IMR-90 (cell line): ENCODE data around the gene GRAMD2A. TPM values are rescaled to one million over a fixed set of nuclear protein-coding genes. Genes with fewer than 3 reads are reported as not detected.

Experiments
- ATAC-seq: fragments of 200-7000 bp; cut with Tn5 transposase; 2 replicates; pipeline ENCODE4 v1.9.1; 2020; ENCODE audit warnings: low read depth, mild to moderate bottlenecking, moderate library complexity
- BruUV-seq: library from RNA; stranded (reverse); fragments of 400-500 nt; replicated peaks from 2 replicates; lab custom pipeline; 2021; lab: Mats Ljungman, UMichigan
- CTCF ChIA-PET: fragments of 300-600 bp; formaldehyde crosslinking; extraction: SDS; loops from one replicate; lab custom pipeline; 2021; ENCODE audit warnings: antibody characterized with exemption; lab: Yijun Ruan, JAX
- POLR2A ChIA-PET: fragments of 300-600 bp; sonication (Branson Sonifier 250); formaldehyde crosslinking; loops from one replicate; lab custom pipeline; 2022; ENCODE audit warnings: antibody characterized with exemption; ENCODE audit not compliant: unreplicated experiment; lab: Charles Lee
- DNase-seq: peaks from one replicate; pipeline ENCODE4 v3.0.0; 2013
- H2AFZ ChIP-seq: replicated peaks from 2 replicates; pipeline ENCODE3; 2013; ENCODE audit warnings: low read length, mild to moderate bottlenecking; ENCODE audit not compliant: poor library complexity
- H2AK5ac ChIP-seq: 2 replicates; pipeline ENCODE4 v1.6.1; 2013; ENCODE audit warnings: low read depth, low read length, inconsistent platforms
- H2AK9ac ChIP-seq: replicated peaks from 2 replicates; pipeline ENCODE3; 2013; ENCODE audit warnings: mild to moderate bottlenecking, low read depth, low read length, moderate library complexity; ENCODE audit not compliant: poor library complexity
- H2BK120ac ChIP-seq: 2 replicates; pipeline ENCODE4 v1.6.1; 2013; ENCODE audit warnings: low read depth, low read length, inconsistent platforms
- H2BK15ac ChIP-seq: 3 replicates; pipeline ENCODE4 v1.6.1; 2013; ENCODE audit warnings: low read depth, low read length, inconsistent platforms
- H2BK20ac ChIP-seq: 2 replicates; pipeline ENCODE4 v1.6.1; 2013; ENCODE audit warnings: low read depth, mild to moderate bottlenecking, inconsistent platforms, low read length, moderate library complexity
- H2BK5ac ChIP-seq: 2 replicates; pipeline ENCODE4 v1.6.1; 2013; ENCODE audit warnings: mild to moderate bottlenecking, low read depth, low read length, inconsistent platforms; ENCODE audit not compliant: poor library complexity, severe bottlenecking
- H3K14ac ChIP-seq: replicated peaks from 2 replicates; pipeline ENCODE4 v1.6.1; 2013; ENCODE audit warnings: low read depth, low read length, inconsistent platforms
- H3K18ac ChIP-seq: 2 replicates; pipeline ENCODE4 v1.6.1; 2013; ENCODE audit warnings: low read depth, low read length, control low read depth
- H3K23ac ChIP-seq: 2 replicates; pipeline ENCODE4 v1.6.1; 2013; ENCODE audit warnings: low read depth, low read length, inconsistent platforms
- H3K27ac ChIP-seq: 2 replicates; pipeline ENCODE4 v1.5.1; 2013; ENCODE audit warnings: mild to moderate bottlenecking, control low read depth, low read length; ENCODE audit not compliant: insufficient read depth
- H3K27me3 ChIP-seq: 2 replicates; pipeline ENCODE4 v1.6.1; 2013; ENCODE audit warnings: low read length; ENCODE audit not compliant: control insufficient read depth, insufficient read depth
- H3K36me3 ChIP-seq: 2 replicates; pipeline ENCODE4 v1.6.1; 2013; ENCODE audit warnings: low read length, mixed read lengths; ENCODE audit not compliant: control insufficient read depth, insufficient read depth
- H3K4ac ChIP-seq: 2 replicates; pipeline ENCODE4 v1.6.1; 2013; ENCODE audit warnings: low read depth, low read length, inconsistent platforms
- H3K4me1 ChIP-seq: 2 replicates; pipeline ENCODE4 v1.6.1; 2013; ENCODE audit warnings: low read length, mixed read lengths; ENCODE audit not compliant: control insufficient read depth, insufficient read depth
- H3K4me2 ChIP-seq: 2 replicates; pipeline ENCODE4 v1.6.1; 2013; ENCODE audit warnings: low read depth, mild to moderate bottlenecking, control low read depth, low read length, moderate library complexity
- H3K4me3 ChIP-seq: 2 replicates; pipeline ENCODE4 v1.5.1; 2013; ENCODE audit warnings: low read depth, mild to moderate bottlenecking, control low read depth, low read length, moderate library complexity; ENCODE audit not compliant: insufficient read depth
- H3K56ac ChIP-seq: 2 replicates; pipeline ENCODE4 v1.6.1; 2013; ENCODE audit warnings: low read length, inconsistent platforms; ENCODE audit not compliant: insufficient read depth; ENCODE audit errors: extremely low read depth
- H3K79me1 ChIP-seq, 2 experiments: 2 replicates each; pipeline ENCODE4 v1.6.1; 2013; ENCODE audit warnings: low read length in 2 of 2, inconsistent platforms in 1 of 2, low read depth in 1 of 2
- H3K9ac ChIP-seq: 2 replicates; pipeline ENCODE4 v1.6.1; 2013; ENCODE audit warnings: low read depth, low read length, control low read depth
- H3K9me1 ChIP-seq: 2 replicates; pipeline ENCODE4 v1.6.1; 2013; ENCODE audit warnings: low read length, inconsistent platforms; ENCODE audit not compliant: insufficient read depth
- H3K9me3 ChIP-seq: 2 replicates; pipeline ENCODE4 v1.6.1; 2013; ENCODE audit warnings: low read length; ENCODE audit not compliant: control insufficient read depth, insufficient read depth
- H4K20me1 ChIP-seq: 2 replicates; pipeline ENCODE4 v1.6.1; 2013; ENCODE audit warnings: low read length, inconsistent platforms; ENCODE audit not compliant: insufficient read depth
- H4K5ac ChIP-seq: 2 replicates; pipeline ENCODE4 v1.6.1; 2013; ENCODE audit warnings: mild to moderate bottlenecking, low read depth, low read length, control low read depth
- H4K8ac ChIP-seq, 2 experiments: 2 replicates each; pipeline ENCODE4 v1.6.1; 2013; ENCODE audit warnings: low read depth in 2 of 2, low read length in 2 of 2, control low read depth in 1 of 2, inconsistent platforms in 1 of 2
- H4K91ac ChIP-seq: 2 replicates; pipeline ENCODE4 v1.6.1; 2013; ENCODE audit warnings: low read depth, low read length, inconsistent platforms; ENCODE audit not compliant: insufficient read depth
- MXI1 ChIP-seq: IDR thresholded peaks from 2 replicates; pipeline ENCODE4 v1.6.1; 2012; ENCODE audit warnings: low read depth, mild to moderate bottlenecking, low read length, moderate library complexity, borderline replicate concordance
- NFE2L2 ChIP-seq: fragments of 150-350 bp; IDR thresholded peaks from 2 replicates; pipeline ENCODE4 v1.6.1; 2016; ENCODE audit warnings: low read depth, mild to moderate bottlenecking, low read length
- RFX5 ChIP-seq: IDR thresholded peaks from 2 replicates; pipeline ENCODE4 v1.8.0; 2012; ENCODE audit warnings: low read depth, mild to moderate bottlenecking, low read length, moderate library complexity
- SMC3 ChIP-seq: fragments of 150-350 bp; IDR thresholded peaks from 2 replicates; pipeline ENCODE4 v1.6.1; 2016; ENCODE audit warnings: low read depth, mild to moderate bottlenecking, antibody characterized with exemption, low read length, moderate library complexity
- WGBS, 2 experiments: methylation state at CpG; one replicate each; pipeline versions ENCODE4 v1.1.5 to v1.1.7; 2013; ENCODE audit warnings: missing lambda C conversion rate in 2 of 2; ENCODE audit not compliant: insufficient read length in 1 of 2; ENCODE audit errors: extremely low coverage in 2 of 2; 5-methylcytosine and 5-hydroxymethylcytosine counted together
- dilution Hi-C: fragments of 300-500 bp; cut with HindIII; formaldehyde crosslinking; loops from one replicate; pipeline ENCODE4 v1.14.3; 2018; ENCODE audit warnings: low sequenced_read_pairs; ENCODE audit not compliant: unreplicated experiment
- in situ Hi-C: fragments of 300-500 bp; cut with MboI; formaldehyde crosslinking; loops from 3 replicates; pipeline ENCODE4 v1.14.3; 2019; ENCODE audit warnings: low sequenced_read_pairs, inconsistent platforms, mixed read lengths
- intact Hi-C: fragments of 100-400 bp; cut with micrococcal nuclease; formaldehyde crosslinking; loops from 2 replicates; pipeline ENCODE4 v1.10.0; 2022
- polyA plus RNA-seq, 3 experiments: library from polyadenylated mRNA; depleted of rRNA; stranded (reverse); fragments of >200 nt; gene quantifications; 2 replicates each; pipeline ENCODE4 v1.2.3, GENCODE V29; 2012; ENCODE audit warnings: low replicate concordance in 1 of 3
- total RNA-seq: library from RNA; depleted of rRNA; stranded (reverse); fragments of >200 nt; gene quantifications from 2 replicates; pipeline ENCODE4 v1.2.3, GENCODE V29; 2012
- TF ChIP-seq, protein P1 (sequence below): fragments of 150-350 bp; IDR thresholded peaks from 2 replicates; pipeline ENCODE4 v1.6.1; 2017; ENCODE audit warnings: mild to moderate bottlenecking, antibody characterized with exemption, low read length, low read depth

The GRAMD2A gene
- total and polyA plus RNA-seq, 2 of the 4 experiments (the other 2 are of a cell fraction), result 0.14 to 0.18 TPM

DNA sequence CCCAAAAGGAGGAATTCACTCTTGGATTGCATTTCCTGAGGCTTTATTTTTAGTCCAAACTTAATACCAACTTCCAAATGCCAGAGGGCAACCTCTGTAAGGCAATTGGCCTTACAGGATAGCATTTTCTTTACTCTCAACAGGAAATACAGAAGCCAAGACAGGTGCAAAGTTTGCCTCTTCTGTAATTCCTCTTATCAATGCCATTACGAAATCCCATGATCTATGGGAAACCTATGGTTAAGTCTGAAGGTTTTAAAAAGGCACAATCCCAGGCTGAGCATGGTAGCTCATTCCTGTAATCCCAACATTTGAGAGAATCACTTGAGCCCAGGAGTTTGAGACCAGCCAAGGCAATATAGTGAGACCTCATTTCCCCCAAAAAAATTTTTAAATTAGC is 18.5 kb upstream of the GRAMD2A start:
- intact Hi-C loops, result no loop called here
- no peak overlapping the region for H3K9ac ChIP-seq
- peaks cover 73% of the 10 kb centered on the region for H3K36me3 ChIP-seq

More for the DNA sequence above, 18.5 kb upstream of the GRAMD2A start:
- no peak overlapping the region for H3K23ac ChIP-seq
- dilution Hi-C loops (no loop called here), in situ Hi-C loops (no loop called here)
- no peak overlapping the region for H3K4me2 ChIP-seq
- no peak overlapping the region for H3K56ac ChIP-seq
- no peak overlapping the region for H4K5ac ChIP-seq
- H2BK20ac ChIP-seq, result no peak overlapping the region
- no peak for ATAC-seq
- H3K27ac ChIP-seq, result no peak overlapping the region
- H3K9me1 ChIP-seq, result peaks cover 13% of the 10 kb centered on the region; the same call in 1 of the 2 replicates
- ChIA-PET POLR2A (no interaction called here), CTCF (interaction anchor here (2.8 kb wide), 1 partner anchor 10 kb away, joined by 11 read pairs; no protein-coding TSS in a partner anchor)
- no peak overlapping the region for H3K4me3 ChIP-seq
- H3K27me3 ChIP-seq, result no peaks in the 10 kb centered on the region
- H2AK9ac ChIP-seq, result no peak overlapping the region
- H2BK5ac ChIP-seq, result no peak overlapping the region
- no peak for TF ChIP-seq NFE2L2
- TF ChIP-seq, protein P1, sequence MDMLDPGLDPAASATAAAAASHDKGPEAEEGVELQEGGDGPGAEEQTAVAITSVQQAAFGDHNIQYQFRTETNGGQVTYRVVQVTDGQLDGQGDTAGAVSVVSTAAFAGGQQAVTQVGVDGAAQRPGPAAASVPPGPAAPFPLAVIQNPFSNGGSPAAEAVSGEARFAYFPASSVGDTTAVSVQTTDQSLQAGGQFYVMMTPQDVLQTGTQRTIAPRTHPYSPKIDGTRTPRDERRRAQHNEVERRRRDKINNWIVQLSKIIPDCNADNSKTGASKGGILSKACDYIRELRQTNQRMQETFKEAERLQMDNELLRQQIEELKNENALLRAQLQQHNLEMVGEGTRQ, result no peak
- no peak for TF ChIP-seq SMC3
- no peak for TF ChIP-seq MXI1
- no peak for TF ChIP-seq RFX5
- peaks cover 8% of the 10 kb centered on the region for H3K4me1 ChIP-seq
- no peak overlapping the region for H2BK15ac ChIP-seq
- WGBS, 2 experiments, result no CpG with 5 or more reads among the region's 1 CpG
- H3K18ac ChIP-seq, result no peak overlapping the region
- H2AFZ ChIP-seq, result no peak overlapping the region
- H4K20me1 ChIP-seq, result peaks cover 92% of the 10 kb centered on the region
- no peak overlapping the region for H2AK5ac ChIP-seq
- no peak overlapping the region for H4K91ac ChIP-seq
- H2BK120ac ChIP-seq, result no peak overlapping the region
- H4K8ac ChIP-seq, result no peak overlapping the region
- peaks cover 39 to 71% of the 10 kb centered on the region in 2 experiments for H3K79me1 ChIP-seq
- no peak overlapping the region for H3K4ac ChIP-seq
- no peaks in the 10 kb centered on the region for H3K9me3 ChIP-seq
- BruUV-seq, result no TSS peak
- H3K14ac ChIP-seq, result no peak overlapping the region
- no peak for DNase-seq
